ENCODE results near the gene NCKIPSD. TPM values are rescaled to one million over a fixed set of nuclear protein-coding genes. Genes with fewer than 3 reads are reported as not detected.
"Not testable (repeated sequence)": the region's sequence is repeated elsewhere in the genome, so short reads cannot be mapped to it uniquely, and the experiment has no call there.

The NCKIPSD gene
- total RNA-seq: 10 to 100 TPM; 11.0 to 48.9 (median 25.6) TPM

- TF ChIP-seq CTCF (IDR thresholded peaks at IDR 0.05): peak; percentile 82 to 95 (median 88)
- TF ChIP-seq POLR2A (IDR thresholded peaks at IDR 0.05): peak; percentile 76 to 97
- Histone ChIP-seq H3K4me1 (peaks cover 0 to 10% of the 10 kb centered on the region in 2 donors), H3K27me3 (no peaks in the 10 kb centered on the region), H3K36me3 (no peaks in the 10 kb centered on the region), H3K27ac (peak within 1 kb of the TSS; percentile 87 to 88), H3K4me3 (peak within 1 kb of the TSS; percentile 68 to 83), H3K9me3 (no peaks in the 10 kb centered on the region)
- intact Hi-C loops (cut with DNase I; ENCODE audit: low total_unique reads): no loop called here
- DNase-seq: peak; percentile 87 to 90
Measured at GRCh38 chr3:48685603-48686511, at the start of gene NCKIPSD. NCKIPSD (minus strand) TSS chr3:48685915; CDS start chr3:48685807, 108 bp downstream.

- H3K4me1 ChIP-seq; H3K9me3 ChIP-seq; DNase-seq; H3K36me3 ChIP-seq; H3K27ac ChIP-seq; H3K4me3 ChIP-seq; intact Hi-C loops (cut with DNase I; ENCODE audit: low total_unique reads); H3K27me3 ChIP-seq: not testable (repeated sequence)
Measured at GRCh38 chr3:48735075-48735767, 49.5 kb upstream of the NCKIPSD start.

- H3K27ac ChIP-seq; intact Hi-C loops (cut with DNase I; ENCODE audit: low total_unique reads): not testable (repeated sequence)
Measured at GRCh38 chr3:48734541-48734940, 48.8 kb upstream of the NCKIPSD start.

GRCh38 chr3:48733752-48734518 is 48.2 kb upstream of the NCKIPSD start:
- H3K4me1 ChIP-seq; H3K9me3 ChIP-seq; H3K27ac ChIP-seq; H3K36me3 ChIP-seq; H3K27me3 ChIP-seq; intact Hi-C loops (cut with DNase I; ENCODE audit: low total_unique reads); H3K4me3 ChIP-seq; DNase-seq: not testable (repeated sequence)

More at GRCh38 chr3:48734541-48734940, 48.8 kb upstream of the NCKIPSD start:
- not testable (repeated sequence) for H3K36me3 ChIP-seq, DNase-seq, H3K9me3 ChIP-seq, H3K4me3 ChIP-seq, H3K4me1 ChIP-seq, H3K27me3 ChIP-seq

- TF ChIP-seq CTCF (IDR thresholded peaks at IDR 0.05) (no peak), POLR2A (IDR thresholded peaks at IDR 0.05) (no peak)
- H3K4me1 ChIP-seq: no peaks in the 10 kb centered on the region
- no peaks in the 10 kb centered on the region for H3K36me3 ChIP-seq
- H3K4me3 ChIP-seq: no peak overlapping the region
- no peak for DNase-seq
- no peaks in the 10 kb centered on the region for H3K9me3 ChIP-seq
- H3K27ac ChIP-seq: no peak overlapping the region
- H3K27me3 ChIP-seq: no peaks in the 10 kb centered on the region
- intact Hi-C loops (cut with DNase I; ENCODE audit: low total_unique reads): no loop called here
Measured at GRCh38 chr3:48727511-48727910, 41.8 kb upstream of the NCKIPSD start.

- H3K9me3 ChIP-seq; H3K4me1 ChIP-seq; H3K36me3 ChIP-seq; H3K27me3 ChIP-seq; intact Hi-C loops (cut with DNase I; ENCODE audit: low total_unique reads); H3K4me3 ChIP-seq; DNase-seq; H3K27ac ChIP-seq: not testable (repeated sequence)
Measured at GRCh38 chr3:48725185-48725855, 39.6 kb upstream of the NCKIPSD start.

Data from uterus (tissue), 4 donors.